Activated CD4-positive, alpha-beta T cell treated with anti-CD3 and anti-CD28 coated beads, Interleukin-2, amount 50 U/mL, for 48 hours (primary cell): ENCODE results near the gene DNAAF5.
"Not testable (repeated sequence)": the region's sequence is repeated elsewhere in the genome, so short reads cannot be mapped to it uniquely, and the experiment has no call there.

Source experiments
- DNase-seq, 2 experiments: peaks; one replicate each; pipeline ENCODE4 v3.0.0-alpha.2; 2020

Gene DNAAF5

DNA sequence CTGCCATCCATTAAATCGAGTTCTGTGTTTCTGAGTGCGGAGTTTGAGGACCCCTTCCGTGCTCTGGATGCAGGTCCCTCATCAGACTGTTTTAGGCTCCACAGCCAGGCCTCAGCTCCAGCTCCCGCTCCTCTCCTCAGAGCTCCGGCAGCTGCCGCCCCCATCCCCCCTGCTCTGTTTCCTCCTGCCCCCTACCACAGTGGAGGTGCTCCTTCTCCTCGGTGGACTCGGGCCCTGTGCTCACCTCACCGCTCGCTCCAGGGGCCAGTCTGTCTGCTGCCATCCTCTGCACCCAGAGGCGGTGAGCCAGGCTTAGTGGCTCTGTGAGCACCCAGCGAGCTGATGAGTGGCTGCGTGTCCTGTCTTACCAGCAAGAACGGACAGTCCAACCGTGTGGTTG lies 21.9 kb downstream of the DNAAF5 start:
- DNase-seq = no peak

DNA sequence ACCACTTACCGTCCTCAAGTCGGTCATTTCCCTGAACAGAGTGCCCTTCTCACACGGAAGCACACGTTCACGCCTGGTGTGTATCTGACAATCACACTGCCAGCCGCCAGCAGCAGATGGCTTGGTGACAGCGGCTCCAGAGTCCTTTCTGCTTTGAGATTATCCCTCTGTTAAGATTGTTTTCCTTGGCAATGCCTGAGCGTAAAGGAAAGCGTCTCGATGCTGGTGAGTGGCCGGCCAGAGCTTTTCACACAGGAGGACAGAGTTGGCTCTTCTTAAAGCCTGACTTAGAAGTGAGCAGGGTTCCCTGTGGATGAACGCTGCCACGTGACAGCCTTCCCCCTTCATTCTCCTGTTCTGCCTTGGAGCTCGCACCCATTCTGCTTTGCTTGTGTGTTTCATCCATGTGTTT lies 22.6 kb downstream of the DNAAF5 start:
- no peak for DNase-seq

DNA sequence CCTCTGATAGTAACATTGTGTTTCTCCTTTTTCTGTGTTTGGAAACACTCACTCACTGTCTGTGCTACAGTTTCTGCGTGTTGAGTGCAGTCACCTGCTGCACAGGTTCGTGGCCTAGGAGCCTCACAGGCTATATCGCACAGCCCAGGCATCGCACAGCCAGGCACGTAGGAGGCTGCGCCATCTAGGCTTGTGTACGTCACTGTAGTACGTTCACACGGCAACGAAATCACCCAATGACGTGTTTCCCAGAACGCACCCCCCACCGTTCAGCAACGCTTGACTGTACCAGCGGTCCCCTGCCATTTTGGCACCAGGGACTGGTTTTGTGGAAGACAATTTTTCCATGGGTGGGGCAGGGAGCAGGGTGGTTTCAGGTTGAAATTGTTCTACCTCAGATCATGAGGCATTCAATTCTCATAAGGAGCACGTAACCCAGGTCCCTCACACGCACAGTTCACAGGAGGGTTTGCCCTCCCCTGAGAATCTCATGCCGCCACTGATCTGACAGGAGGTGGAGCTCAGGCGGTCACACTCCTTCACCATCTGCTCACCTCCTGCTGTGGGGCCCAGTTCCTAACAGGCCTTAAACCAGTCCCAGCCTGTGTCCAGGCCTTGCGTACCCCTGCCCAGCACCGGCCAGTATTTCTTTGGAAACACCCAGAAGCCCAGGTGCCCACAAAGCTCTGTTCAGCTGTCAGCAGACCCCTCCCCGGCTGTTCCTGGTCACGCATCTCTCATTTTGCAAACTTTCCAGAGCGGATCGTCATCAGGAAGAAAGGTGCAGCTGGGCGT lies 23.8 kb downstream of the DNAAF5 start:
- DNase-seq = no peak

GRCh38 chr7:751826-752225 lies 25.3 kb downstream of the DNAAF5 start:
- peak in 1 of 2 experiments; percentile 20 for DNase-seq

- not testable (repeated sequence) for DNase-seq
Measured at GRCh38 chr7:752256-752655, 25.8 kb downstream of the DNAAF5 start.

DNA sequence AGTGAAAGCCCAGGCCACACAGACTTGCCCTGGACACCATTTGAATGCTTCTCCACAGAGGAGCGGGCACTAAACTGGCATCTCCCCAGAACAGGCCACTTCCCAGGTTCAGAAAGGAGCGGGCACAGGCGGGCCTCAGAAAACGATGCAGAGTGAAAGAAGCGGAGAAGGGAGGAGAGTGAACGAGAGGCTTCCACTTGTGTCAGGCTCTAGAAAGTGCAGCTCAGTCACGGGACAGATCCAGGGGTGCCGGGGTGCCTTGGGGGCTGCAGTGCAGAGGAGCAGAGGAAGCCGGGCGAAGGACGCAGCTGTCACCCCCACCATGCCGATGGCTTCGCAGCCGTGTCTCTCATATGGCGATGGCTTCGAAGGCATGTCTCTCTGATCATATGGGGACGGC lies 26.7 kb downstream of the DNAAF5 start:
- no peak for DNase-seq

- DNase-seq = no peak
Measured at GRCh38 chr7:754531-755412, 28.3 kb downstream of the DNAAF5 start.

DNA sequence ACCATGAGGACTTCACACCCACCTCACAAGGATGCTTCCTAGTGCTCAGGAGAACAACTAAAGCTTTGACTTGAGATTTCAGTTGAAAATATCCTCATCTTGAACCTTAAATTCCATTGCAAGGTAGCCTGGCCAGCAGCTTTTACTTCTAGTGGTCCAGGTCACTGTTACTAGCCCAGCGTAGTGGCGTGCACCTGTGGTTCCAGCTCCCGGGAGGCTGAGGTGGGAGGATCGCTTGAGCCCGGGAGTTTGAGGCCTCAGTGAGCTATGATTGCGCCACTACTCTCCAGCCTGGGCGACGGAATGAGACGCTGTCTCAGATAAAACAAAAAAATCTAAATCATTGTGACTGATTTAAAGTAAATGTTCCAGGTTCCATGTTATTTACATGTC lies 28.9 kb downstream of the DNAAF5 start:
- DNase-seq = no peak

GRCh38 chr7:756231-756927 lies 29.9 kb downstream of the DNAAF5 start:
- no peak for DNase-seq

DNA sequence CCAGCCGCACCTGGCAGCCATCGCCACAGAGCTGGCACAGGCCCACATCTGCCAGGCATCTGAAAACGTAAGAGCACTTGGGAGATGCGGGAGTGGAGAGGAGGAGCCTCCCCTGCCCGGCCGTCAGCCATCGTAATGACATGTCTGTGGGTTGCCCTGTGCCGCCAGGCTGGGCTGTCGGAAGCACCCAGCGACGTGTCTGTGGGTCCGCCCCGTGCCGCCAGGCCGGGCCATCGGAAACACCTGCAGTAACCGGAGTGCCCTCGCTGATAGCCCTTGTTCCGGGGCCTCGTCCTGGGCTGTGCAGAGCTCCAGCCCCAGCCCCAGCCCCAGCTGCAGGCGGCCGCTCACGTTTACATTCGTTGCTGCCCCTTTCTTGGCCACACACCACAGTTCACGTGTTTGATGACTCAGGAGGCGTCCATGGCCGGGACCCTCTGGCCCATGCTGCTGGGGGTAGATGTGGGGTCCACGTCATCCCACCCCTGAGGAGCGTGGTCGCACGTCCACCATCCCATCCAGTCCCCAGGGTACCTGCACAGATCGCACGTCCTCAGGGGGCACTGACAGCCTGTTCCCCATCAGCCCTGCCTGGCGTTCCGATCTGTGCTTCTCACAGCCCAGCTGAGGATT lies 30.5 kb downstream of the DNAAF5 start:
- DNase-seq = no peak

- no peak for DNase-seq
Measured at GRCh38 chr7:757741-758163, 31.3 kb downstream of the DNAAF5 start.

GRCh38 chr7:759569-759968 lies 33.1 kb downstream of the DNAAF5 start:
- no peak for DNase-seq

GRCh38 chr7:760006-760405 lies 33.5 kb downstream of the DNAAF5 start:
- no peak for DNase-seq

DNA sequence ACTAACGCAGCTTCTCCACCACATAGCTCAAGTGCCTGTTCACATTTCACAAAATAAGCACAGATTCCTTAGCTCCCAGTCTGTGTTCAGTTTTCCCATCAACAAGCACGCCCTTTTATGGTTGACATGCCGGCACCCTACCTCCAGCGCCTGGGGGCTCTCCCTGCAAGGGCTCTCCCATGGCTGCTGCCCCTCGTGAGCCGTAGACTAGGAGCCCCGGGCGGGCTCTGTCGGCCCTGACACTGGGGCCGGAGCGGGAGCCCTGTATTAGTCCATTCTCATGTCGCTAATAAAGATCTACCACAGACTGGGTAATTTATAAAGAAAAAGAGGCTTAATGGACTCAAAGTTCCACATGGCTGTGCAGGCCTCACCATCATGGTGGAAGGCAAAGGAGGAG lies 34.6 kb downstream of the DNAAF5 start:
- no peak for DNase-seq

GRCh38 chr7:761631-762030 lies 35.1 kb downstream of the DNAAF5 start:
- DNase-seq = no peak

GRCh38 chr7:762885-763284 lies 36.4 kb downstream of the DNAAF5 start:
- no peak for DNase-seq

DNA sequence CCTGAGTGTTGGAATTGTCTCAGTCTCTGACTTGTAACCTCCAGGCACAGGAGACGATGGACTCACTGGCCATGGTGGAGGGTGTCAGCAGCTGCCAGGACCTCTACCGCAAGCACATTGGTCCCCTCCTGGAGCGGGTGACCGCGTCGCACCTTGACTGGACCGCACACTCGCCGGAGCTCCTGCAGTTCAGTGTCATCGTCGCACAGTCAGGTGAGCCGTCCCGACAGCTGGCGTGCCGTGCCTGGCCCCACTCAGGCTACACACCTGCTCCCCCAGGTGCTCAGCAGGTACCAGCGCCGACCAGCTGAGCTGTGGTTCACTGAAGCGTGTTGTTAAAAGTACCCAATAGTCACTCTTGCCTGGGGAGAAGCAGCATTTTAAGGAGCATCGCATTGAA lies 37.3 kb downstream of the DNAAF5 start:
- no peak for DNase-seq

DNA sequence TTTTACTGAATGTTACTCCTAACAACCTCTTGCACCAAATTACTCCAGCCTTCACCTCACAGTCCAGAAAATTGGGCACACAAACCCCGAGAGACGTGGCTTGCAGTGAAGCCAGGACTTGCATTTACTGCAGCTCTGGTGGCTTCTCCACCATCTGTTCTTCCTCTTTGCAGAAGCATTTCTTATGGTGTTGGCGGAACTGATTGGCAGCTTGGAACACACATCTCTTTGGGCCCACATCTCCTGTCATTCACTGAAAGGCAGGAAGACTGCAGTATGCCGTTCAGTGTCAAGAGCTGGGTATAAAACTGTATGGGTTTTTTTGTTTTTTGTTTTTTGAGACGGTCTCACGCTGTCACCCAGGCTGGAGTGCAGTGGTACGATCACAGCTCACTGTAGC lies 38.9 kb downstream of the DNAAF5 start:
- no peak for DNase-seq

DNA sequence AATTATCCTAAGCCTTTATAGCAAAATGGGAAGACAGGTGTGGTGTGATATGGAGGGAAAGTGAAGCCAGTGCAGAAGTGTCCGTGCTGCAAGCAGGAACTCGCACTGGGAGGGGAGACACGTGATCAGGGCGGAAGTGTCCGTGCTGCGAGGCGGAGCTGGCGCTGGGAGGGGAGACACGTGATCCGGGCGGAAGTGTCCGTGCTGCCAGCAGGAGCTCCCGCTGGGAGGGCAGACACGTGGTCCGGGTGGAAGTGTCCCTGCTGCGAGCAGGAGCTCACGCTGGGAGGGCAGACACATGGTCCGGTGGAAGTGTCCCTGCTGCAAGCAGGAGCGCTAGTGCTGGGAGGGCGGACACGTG lies 41.1 kb downstream of the DNAAF5 start:
- DNase-seq = no peak

- DNase-seq = no peak
Measured at GRCh38 chr7:767941-768731, 41.6 kb downstream of the DNAAF5 start.

- no peak for DNase-seq
Measured at GRCh38 chr7:768881-769504, 42.5 kb downstream of the DNAAF5 start.

- no peak for DNase-seq
Measured at GRCh38 chr7:770336-770735, 43.8 kb downstream of the DNAAF5 start.
